LHCN-M2 (cell line): ENCODE data around the gene GNG7. TPM values are rescaled to one million over a fixed set of nuclear protein-coding genes. Genes with fewer than 3 reads are reported as not detected.
"Not testable (repeated sequence)": the region's sequence is repeated elsewhere in the genome, so short reads cannot be mapped to it uniquely, and the experiment has no call there.

ENCODE experiments used
- DNase-seq: peaks from one replicate; pipeline ENCODE4 v3.0.0-alpha.2; 2012; ENCODE audit warnings: low read depth
- total RNA-seq: library from RNA; depleted of rRNA; stranded (reverse); fragments of >200 nt; gene quantifications from 2 replicates; pipeline ENCODE4 v1.2.3, GENCODE V29; 2014; rRNA removed

The GNG7 gene
- total RNA-seq, 1 experiment from 2014 or later: not detected

DNA sequence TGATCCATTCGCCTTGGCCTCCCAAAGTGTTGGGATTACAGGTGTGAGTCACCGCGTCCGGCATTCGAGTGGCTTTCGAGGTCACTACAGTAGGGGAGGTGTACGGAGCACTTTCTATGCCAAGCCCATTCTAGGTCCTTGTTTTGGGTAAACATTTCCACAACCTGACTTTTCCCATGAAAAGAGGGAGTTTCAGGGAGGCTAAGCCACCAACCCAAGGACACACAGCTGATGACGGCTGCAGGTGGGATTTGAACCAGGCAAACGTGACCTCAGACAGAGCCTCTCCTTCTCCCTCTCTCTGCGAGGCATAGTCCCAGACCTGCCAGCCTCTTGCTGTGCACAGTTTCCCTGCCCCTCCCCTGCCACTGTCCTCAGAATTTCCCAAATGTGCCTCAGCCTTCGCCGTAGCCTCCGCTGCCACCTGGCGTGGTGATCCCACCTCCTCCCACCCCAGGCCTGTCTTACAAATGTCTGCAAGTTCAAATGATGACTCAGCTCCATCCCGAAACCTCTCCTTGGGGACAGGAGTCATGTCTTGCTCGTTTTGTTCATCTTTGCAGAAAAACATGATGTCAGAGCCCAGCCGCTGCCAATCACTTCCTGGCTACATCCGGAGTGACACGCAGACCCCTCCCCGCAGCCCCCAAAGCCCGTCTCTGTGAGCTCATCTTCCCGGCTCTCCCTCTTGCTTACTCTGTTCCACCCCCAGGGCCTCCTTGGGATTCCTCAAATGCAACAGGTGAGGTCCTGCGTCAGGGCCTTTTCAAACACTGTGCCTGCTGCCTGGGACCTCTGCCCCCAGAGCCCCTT lies 233.2 kb downstream of the GNG7 start:
- DNase-seq: peak; percentile 92

DNA sequence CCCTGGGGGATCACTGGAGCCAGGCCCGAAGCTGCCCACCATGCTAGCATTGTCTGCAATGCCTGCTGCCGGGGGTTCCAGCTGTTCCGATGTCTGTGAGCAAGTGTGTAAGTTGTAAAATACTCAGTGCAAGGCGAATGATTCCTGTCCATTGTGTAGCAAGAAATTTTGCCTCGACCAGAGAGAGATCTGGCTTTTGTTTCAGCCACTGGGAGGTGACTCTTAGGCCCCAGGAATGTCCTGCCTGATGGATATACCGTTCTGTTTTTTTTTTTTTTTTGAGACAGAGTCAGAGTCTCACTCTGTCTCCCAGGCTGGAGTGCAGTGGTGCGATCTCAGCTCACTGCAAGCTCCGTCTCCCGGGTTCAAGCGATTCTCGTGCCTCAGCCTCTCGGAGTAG lies 233.9 kb downstream of the GNG7 start:
- DNase-seq: no peak

DNA sequence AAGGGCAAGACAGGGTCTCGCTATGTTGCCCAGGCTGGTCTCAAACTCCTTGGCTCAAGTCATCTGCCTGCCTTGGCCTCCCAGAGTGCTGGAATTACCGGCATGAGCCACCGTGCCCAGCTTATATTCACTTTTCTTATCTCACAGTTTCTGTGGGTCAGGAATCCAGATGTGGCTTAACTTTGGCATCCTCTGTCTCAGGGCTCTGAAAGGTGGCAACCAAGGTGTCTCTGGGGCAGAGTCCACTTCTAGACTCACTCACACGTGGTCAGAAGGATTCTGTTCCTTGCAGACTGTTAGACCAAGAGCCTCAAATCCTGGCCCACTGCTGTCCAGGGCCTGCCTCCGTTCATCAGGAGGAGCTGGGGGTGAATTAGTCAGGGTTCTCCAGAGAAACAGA lies 238.1 kb downstream of the GNG7 start:
- DNase-seq: no peak

DNA sequence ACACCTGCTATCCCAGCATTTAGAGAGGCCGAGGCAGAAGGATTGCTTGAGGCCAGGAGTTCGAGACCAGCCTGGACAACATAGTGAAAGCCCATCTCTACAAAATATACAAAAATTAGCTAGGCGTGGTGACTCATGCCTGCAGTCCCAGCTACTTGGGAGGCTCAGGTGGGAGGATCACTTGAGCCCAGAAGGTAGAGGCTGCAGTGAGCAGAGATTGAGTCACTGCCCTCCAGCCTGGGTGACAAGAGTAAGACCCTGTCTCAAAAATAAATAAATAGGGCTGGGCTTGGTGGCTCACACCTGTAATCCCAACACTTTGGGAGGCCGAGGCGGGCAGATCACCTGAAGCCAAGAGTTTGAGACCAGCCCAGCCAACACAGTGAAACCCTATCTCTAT lies 238.8 kb downstream of the GNG7 start:
- not testable (repeated sequence) for DNase-seq

DNA sequence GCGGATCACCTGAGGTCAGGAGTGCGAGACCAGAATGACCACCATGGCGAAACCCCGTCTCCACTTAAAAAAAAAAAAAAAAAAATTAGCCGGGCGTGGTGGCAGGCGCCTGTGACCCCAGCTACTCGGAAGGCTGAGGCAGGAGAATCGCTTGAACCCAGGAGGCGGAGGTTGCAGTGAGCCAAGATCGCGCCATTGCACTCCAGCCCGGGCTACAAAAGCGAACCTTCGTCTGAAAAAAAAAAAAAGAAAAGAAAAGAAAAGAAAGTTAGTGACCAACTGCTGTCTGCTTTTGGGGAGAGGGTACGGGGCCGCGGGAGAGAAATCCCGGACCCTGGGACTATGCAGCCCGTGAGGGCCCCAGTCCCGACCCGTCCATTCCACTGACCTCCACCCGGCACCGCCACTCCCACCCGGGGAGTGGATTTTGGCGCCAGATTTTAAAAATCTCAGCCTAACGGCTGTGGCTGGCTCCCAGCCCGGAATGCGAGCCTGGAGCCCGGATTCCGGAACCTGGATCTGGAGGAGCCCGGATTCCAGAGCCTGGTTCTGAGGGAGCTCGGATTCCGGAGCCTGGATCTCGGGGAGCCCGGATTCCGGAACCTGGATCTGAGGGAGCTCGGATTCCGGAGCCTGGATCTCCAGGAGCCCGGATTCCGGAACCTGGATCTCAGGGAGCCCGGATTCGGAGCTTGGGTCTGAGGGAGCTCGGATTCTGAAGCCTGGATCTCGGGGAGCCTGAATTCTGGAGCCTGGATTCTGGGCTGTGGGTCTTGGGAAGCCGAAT lies 239.7 kb downstream of the GNG7 start:
- DNase-seq: peak; percentile 99

DNA sequence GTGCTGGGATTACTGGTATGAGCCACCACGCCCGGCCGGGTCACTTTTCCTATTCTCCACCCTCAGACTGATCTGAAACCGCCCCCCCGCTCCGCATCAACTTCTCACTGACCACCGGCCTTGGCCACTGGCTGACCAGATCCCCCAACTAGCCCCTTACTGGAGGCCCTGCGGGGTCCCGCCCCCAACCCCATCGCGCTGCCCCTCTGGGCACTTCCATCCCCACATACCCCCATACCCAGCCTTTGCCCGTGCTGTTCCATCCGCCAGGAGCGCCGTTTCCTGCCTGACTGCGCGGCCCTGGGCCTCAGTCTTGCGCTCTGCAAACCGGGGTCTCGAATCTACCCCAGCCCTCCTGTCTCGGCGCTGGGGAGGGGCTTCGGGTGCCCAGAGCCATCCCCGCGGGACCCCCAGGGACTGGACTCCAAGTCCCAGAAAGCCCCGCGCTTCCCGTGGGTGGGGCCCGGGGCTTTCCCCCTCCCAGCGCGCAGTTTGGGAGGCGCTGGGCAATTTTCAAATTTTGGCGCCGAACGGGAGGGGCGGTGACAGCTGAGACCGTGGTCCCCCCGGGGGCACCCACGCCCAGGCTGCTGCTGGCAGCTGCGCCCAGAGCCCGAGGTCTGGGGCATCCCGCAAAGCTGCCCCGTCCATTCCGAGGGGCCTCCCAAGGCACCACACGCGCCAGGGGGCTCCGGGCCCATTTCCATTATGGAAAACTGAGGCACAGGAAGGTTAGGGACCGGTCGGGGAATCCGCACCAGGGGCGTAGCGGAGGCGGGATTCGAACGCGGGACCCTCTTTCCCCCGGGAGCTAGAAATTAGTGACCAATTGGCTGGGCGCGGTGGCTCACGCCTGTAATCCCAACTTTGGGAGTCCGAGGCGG lies 240.5 kb downstream of the GNG7 start:
- peak; percentile 92 for DNase-seq

Other genes with a start within 250 kb of the GNG7 start
- 261 TPM in 2 replicates for gene LMNB2, start 245.7 kb downstream of the GNG7 start, total RNA-seq
- 42.6 and 49.8 TPM in 2 replicates for gene GADD45B, start 226.6 kb downstream of the GNG7 start, total RNA-seq
- 2.5 and 3.1 TPM in 2 replicates for gene DIRAS1, start 18.7 kb upstream of the GNG7 start, total RNA-seq
- gene SLC39A3, start 37.3 kb upstream of the GNG7 start, total RNA-seq: 47.7 and 51.0 TPM in 2 replicates
- 91.8 and 92.7 TPM in 2 replicates for gene SGTA, start 80.6 kb upstream of the GNG7 start, total RNA-seq
- gene THOP1, start 82.8 kb upstream of the GNG7 start, total RNA-seq: 207 and 274 TPM in 2 replicates
- gene ZNF554, start 117.2 kb upstream of the GNG7 start, total RNA-seq: 1.9 and 2.5 TPM in 2 replicates
- 6.7 and 7.7 TPM in 2 replicates for gene ZNF555, start 138.8 kb upstream of the GNG7 start, total RNA-seq
- gene ZNF556, start 164.6 kb upstream of the GNG7 start, total RNA-seq: 7.4 and 8.3 TPM in 2 replicates
- 3.9 and 4.7 TPM in 2 replicates for gene ZNF57, start 198.2 kb upstream of the GNG7 start, total RNA-seq
- 2.9 and 3.3 TPM in 2 replicates for gene ZNF77, start 242.3 kb upstream of the GNG7 start, total RNA-seq